GM13977 (cell line): ENCODE measurements around the gene SLC31A1.
"Not testable (repeated sequence)": the region's sequence is repeated elsewhere in the genome, so short reads cannot be mapped to it uniquely, and the experiment has no call there.

Experiments
- DNase-seq: peaks from one replicate; pipeline ENCODE4 v3.0.0; 2012; ENCODE audit warnings: low spot score
- in situ Hi-C: fragments of 300-500 bp; cut with MboI; formaldehyde crosslinking; loops from one replicate; pipeline ENCODE4 v1.12.0; 2022; ENCODE audit warnings: low sequenced_read_pairs, low pct_unique_long_range_greater_than_20kb, mixed read lengths, inconsistent platforms; ENCODE audit not compliant: unreplicated experiment
- TF ChIP-seq, protein P1 (sequence below): IDR thresholded peaks from 2 replicates; pipeline ENCODE4 v1.5.1; 2012; ENCODE audit warnings: mild to moderate bottlenecking, control low read depth; ENCODE audit not compliant: insufficient read depth; ENCODE audit errors: extremely low read depth, missing control alignments

The SLC31A1 gene

DNA sequence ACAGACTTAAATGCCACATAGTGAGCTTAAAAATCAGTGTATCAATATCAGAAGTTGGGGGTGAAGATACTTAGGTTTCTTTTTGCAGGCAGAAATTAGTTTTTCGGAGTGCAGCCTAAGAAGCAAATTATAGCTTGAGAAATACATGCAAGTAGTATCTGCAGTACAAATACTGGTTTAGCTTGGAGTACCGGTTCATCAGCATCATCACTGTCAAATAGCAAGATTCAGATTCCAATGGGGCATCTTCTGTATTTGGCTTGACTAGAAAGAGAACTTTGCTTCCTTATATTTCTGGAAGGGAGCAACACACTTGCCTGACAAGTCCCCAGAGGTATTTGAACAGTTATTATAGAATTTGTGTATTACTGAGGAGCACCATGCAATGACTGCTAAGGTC is 19.8 kb downstream of the SLC31A1 start:
- in situ Hi-C loops, result no loop called here
- DNase-seq, result no peak

DNA sequence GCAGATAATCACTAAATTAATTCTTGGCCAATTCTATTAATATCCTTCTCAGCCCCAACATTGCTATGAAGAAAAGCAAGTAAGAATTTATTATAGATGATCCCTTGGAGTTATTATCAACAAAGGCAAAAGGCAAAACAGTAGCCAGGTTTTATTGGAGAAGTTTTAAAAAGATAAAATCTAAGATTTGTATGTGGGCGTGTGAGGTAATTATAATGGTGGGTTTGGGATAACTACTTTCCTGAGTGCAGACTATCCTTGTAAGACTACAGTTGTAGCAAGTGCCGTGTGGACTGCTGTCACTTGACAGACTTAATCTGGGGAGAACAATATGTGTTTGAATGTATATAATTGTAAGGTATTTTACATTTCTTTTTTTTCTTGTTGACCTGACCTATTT is 23.2 kb downstream of the SLC31A1 start:
- no peak for DNase-seq
- in situ Hi-C loops, result no loop called here
- TF ChIP-seq, protein P1, sequence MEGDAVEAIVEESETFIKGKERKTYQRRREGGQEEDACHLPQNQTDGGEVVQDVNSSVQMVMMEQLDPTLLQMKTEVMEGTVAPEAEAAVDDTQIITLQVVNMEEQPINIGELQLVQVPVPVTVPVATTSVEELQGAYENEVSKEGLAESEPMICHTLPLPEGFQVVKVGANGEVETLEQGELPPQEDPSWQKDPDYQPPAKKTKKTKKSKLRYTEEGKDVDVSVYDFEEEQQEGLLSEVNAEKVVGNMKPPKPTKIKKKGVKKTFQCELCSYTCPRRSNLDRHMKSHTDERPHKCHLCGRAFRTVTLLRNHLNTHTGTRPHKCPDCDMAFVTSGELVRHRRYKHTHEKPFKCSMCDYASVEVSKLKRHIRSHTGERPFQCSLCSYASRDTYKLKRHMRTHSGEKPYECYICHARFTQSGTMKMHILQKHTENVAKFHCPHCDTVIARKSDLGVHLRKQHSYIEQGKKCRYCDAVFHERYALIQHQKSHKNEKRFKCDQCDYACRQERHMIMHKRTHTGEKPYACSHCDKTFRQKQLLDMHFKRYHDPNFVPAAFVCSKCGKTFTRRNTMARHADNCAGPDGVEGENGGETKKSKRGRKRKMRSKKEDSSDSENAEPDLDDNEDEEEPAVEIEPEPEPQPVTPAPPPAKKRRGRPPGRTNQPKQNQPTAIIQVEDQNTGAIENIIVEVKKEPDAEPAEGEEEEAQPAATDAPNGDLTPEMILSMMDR, result no peak

More for the DNA sequence above, 19.8 kb downstream of the SLC31A1 start:
- TF ChIP-seq, protein P1, result no peak

DNA sequence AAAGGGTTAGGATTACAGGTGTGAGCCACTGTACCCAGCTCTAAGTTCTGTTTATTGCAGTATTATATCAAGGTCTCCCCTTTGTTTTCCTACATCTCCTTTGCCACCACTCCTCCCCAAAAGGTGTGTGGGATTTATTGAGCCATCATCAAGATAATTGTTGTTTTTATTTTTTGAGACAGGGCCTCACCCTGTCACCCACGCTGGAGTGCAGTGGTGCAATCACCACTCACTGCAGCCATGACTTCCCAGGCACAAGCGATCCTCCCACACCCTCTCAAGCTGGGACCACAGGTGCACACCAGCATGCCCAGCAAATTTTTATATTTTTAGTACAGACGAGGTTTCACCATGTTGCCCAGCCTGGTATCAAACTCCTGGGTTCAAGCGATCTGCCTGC is 24.6 kb downstream of the SLC31A1 start:
- TF ChIP-seq, protein P1, result no peak
- in situ Hi-C loops, result no loop called here
- DNase-seq, result no peak

DNA sequence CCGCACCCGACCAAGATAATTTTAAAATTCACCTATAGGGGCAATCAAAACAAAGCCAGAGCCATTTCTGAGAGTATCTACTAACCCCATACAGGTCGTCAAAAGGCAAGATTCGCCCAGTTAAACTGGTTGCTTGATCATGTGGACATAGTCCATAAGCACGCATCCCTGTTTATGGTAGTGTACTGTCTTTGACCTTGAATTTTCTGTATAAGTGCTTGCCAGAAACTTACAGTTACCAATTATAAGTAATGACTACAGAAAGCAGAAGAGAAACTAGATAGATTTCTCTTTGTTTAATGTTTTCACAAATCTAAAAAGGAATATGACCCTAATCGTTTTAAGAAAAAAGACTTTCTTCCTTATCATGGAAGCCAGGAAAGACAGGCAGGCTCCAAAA is 25.6 kb downstream of the SLC31A1 start:
- no peak for DNase-seq
- in situ Hi-C loops, result no loop called here
- TF ChIP-seq, protein P1, result no peak

DNA sequence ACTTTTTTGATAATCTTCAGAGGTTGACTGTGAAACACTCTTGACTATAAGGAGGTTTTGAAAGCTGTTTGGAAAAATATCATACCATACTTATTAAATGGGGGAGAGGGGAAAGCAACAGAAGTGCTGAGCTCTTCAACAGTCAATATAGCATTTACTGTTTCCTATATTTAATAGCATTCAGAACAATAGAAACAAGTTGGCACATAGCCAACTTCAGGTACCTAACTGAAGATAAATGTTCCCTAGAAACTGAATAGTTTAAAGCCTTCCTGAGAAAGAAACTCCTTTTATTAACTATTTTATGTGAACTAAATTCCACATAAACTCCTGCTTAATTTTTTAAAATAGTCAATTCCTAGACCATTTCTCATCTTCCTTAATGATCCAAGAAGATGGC is 26.3 kb downstream of the SLC31A1 start:
- TF ChIP-seq, protein P1, result no peak
- in situ Hi-C loops, result no loop called here
- DNase-seq, result no peak

DNA sequence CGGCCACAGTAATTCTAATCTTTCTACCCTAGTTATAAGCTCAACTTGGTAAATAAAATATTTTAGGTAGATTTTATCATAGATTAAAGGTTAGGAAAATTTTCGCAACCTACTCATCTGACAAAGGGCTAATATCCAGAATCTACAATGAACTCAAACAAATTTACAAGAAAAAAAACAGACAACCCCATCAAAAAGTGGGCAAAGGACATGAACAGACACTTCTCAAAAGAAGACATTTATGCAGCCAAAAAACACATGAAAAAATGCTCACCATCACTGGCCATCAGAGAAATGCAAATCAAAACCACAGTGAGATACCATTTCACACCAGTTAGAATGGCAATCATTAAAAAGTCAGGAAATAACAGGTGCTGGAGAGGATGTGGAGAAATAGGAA is 28.3 kb downstream of the SLC31A1 start:
- in situ Hi-C loops, DNase-seq: not testable (repeated sequence)

DNA sequence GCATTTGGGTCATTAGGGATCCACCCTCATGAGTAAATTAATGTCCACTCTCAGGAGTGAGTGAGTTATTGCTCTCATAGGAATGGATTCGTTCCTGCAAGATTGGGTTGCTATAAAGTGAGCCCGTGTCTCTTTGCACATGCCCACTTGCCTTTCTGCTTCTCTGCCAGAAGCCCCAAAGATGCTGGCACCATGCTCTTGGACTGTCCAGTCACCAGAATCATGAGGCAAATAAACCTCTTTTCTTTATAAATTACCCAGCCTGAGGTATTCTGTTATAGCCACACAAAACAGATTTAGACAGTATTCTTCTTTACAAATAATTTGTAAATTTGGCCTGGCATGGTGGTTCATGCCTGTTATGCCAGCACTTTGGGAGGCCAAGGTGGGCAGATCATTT is 29.5 kb downstream of the SLC31A1 start:
- TF ChIP-seq, protein P1, result no peak
- DNase-seq, result no peak
- in situ Hi-C loops, result no loop called here
